ENCODE measurements around the gene PGAP2. TPM values are rescaled to one million over a fixed set of nuclear protein-coding genes. Genes with fewer than 3 reads are reported as not detected.
"Not testable (repeated sequence)": the region's sequence is repeated elsewhere in the genome, so short reads cannot be mapped to it uniquely, and the experiment has no call there.

PGAP2 gene
- total RNA-seq, 4 donors from 2014 or later, result 5.1 to 7.4 (median 7.0) TPM

- Histone ChIP-seq H3K4me3 (no peak overlapping the region), H3K27ac (replicated peaks in 1 of 4) (no peak overlapping the region)
- DNase-seq (ENCODE audit: extremely low spot score), result no peak
Measured at GRCh38 chr11:3810446-3810845, 2.1 kb downstream of the PGAP2 start.

GRCh38 chr11:3810951-3811350 lies 2.6 kb downstream of the PGAP2 start:
- intact Hi-C loops (cut with DNase I), result no loop called here
- H3K27me3 ChIP-seq, result no peaks in the 10 kb centered on the region
- 100% methylated on average over 3 of the region's 4 CpGs for WGBS
- no peak overlapping the region for H3K27ac ChIP-seq (replicated peaks in 1 of 4)
- DNase-seq (ENCODE audit: extremely low spot score), result no peak
- H3K36me3 ChIP-seq, result no peaks in the 10 kb centered on the region
- no peak for TF ChIP-seq EP300 (IDR thresholded peaks at IDR 0.05)
- no peak for TF ChIP-seq POLR2AphosphoS5 (IDR thresholded peaks at IDR 0.05)
- H3K4me3 ChIP-seq, result no peak overlapping the region
- no peaks in the 10 kb centered on the region for H3K9me3 ChIP-seq
- peaks cover 9 to 17% (median 16%) of the 10 kb centered on the region in 4 donors for H3K4me1 ChIP-seq

More at GRCh38 chr11:3810446-3810845, 2.1 kb downstream of the PGAP2 start:
- 87% methylated on average over 3 of the region's 3 CpGs for WGBS
- no peak for TF ChIP-seq CTCF (IDR thresholded peaks at IDR 0.05)
- TF ChIP-seq POLR2A (IDR thresholded peaks at IDR 0.05; ENCODE audit: low read depth), result no peak
- no peak for TF ChIP-seq POLR2AphosphoS5 (IDR thresholded peaks at IDR 0.05)
- no peak for TF ChIP-seq EP300 (IDR thresholded peaks at IDR 0.05)
- intact Hi-C loops (cut with DNase I), result no loop called here
- Histone ChIP-seq H3K27me3 (no peaks in the 10 kb centered on the region), H3K9me3 (no peaks in the 10 kb centered on the region), H3K4me1 (peaks cover 9 to 17% (median 16%) of the 10 kb centered on the region in 4 donors), H3K36me3 (no peaks in the 10 kb centered on the region)

GRCh38 chr11:3814832-3815231 lies 6.5 kb downstream of the PGAP2 start:
- intact Hi-C loops (cut with DNase I); H3K4me1 ChIP-seq; H3K9me3 ChIP-seq; H3K27me3 ChIP-seq; DNase-seq (ENCODE audit: extremely low spot score); H3K36me3 ChIP-seq; H3K27ac ChIP-seq (replicated peaks in 1 of 4); H3K4me3 ChIP-seq: not testable (repeated sequence)
- WGBS, result 97% methylated on average over 5 of the region's 5 CpGs

GRCh38 chr11:3815845-3816244 lies 7.5 kb downstream of the PGAP2 start:
- 93% methylated on average over 4 of the region's 4 CpGs for WGBS
- no peak for DNase-seq (ENCODE audit: extremely low spot score)
- intact Hi-C loops (cut with DNase I), result no loop called here
- Histone ChIP-seq H3K4me3 (no peak overlapping the region), H3K36me3 (no peaks in the 10 kb centered on the region), H3K27me3 (no peaks in the 10 kb centered on the region), H3K27ac (replicated peaks in 1 of 4) (no peak overlapping the region), H3K9me3 (no peaks in the 10 kb centered on the region), H3K4me1 (peaks cover 0 to 3% (median 0%) of the 10 kb centered on the region in 4 donors)
- no peak for TF ChIP-seq EP300 (IDR thresholded peaks at IDR 0.05)
- TF ChIP-seq POLR2A (IDR thresholded peaks at IDR 0.05; ENCODE audit: low read depth), result no peak
- TF ChIP-seq POLR2AphosphoS5 (IDR thresholded peaks at IDR 0.05), result no peak
- TF ChIP-seq CTCF (IDR thresholded peaks at IDR 0.05), result no peak

- no peak for DNase-seq (ENCODE audit: extremely low spot score)
Measured at GRCh38 chr11:3816673-3817072, 8.3 kb downstream of the PGAP2 start.

More at GRCh38 chr11:3816673-3817072, 8.3 kb downstream of the PGAP2 start:
- WGBS, result 88% methylated on average over 1 of the region's 2 CpGs
- intact Hi-C loops (cut with DNase I), result no loop called here
- Histone ChIP-seq H3K4me3 (no peak overlapping the region), H3K4me1 (peaks cover 0 to 2% (median 0%) of the 10 kb centered on the region in 4 donors), H3K36me3 (no peaks in the 10 kb centered on the region), H3K27me3 (no peaks in the 10 kb centered on the region), H3K27ac (replicated peaks in 1 of 4) (no peak overlapping the region), H3K9me3 (no peaks in the 10 kb centered on the region)
- TF ChIP-seq CTCF (IDR thresholded peaks at IDR 0.05), result no peak
- no peak for TF ChIP-seq EP300 (IDR thresholded peaks at IDR 0.05)
- TF ChIP-seq POLR2A (IDR thresholded peaks at IDR 0.05; ENCODE audit: low read depth), result no peak
- TF ChIP-seq POLR2AphosphoS5 (IDR thresholded peaks at IDR 0.05), result no peak

All from esophagus muscularis mucosa (tissue), 4 donors.